Spinal cord (tissue), 10 donors: ENCODE data around the gene CHN1. TPM values are rescaled to one million over a fixed set of nuclear protein-coding genes. Genes with fewer than 3 reads are reported as not detected.

ENCODE experiments used
- DNase-seq, 6 donors: peaks; one replicate each; pipeline versions ENCODE4 v3.0.0 to v3.0.0-alpha.2; 2013 to 2015; ENCODE audit warnings: low spot score in 6 of 6, low read depth in 4 of 6
- H3K27ac ChIP-seq: one replicate; pipeline ENCODE4 v1.5.1; 2013; ENCODE audit warnings: low read depth, low read length, control low read depth
- H3K27me3 ChIP-seq: one replicate; pipeline ENCODE4 v1.6.1; 2013; ENCODE audit warnings: low read length; ENCODE audit not compliant: control insufficient read depth, insufficient read depth
- H3K36me3 ChIP-seq: one replicate; pipeline ENCODE4 v1.6.1; 2013; ENCODE audit warnings: low read length; ENCODE audit not compliant: control insufficient read depth, insufficient read depth
- H3K4me1 ChIP-seq: one replicate; pipeline ENCODE4 v1.6.1; 2013; ENCODE audit warnings: low read length; ENCODE audit not compliant: control insufficient read depth, insufficient read depth
- H3K4me3 ChIP-seq: one replicate; pipeline ENCODE4 v1.5.1; 2013; ENCODE audit warnings: low read depth, low read length, control low read depth
- H3K9me3 ChIP-seq: one replicate; pipeline ENCODE4 v1.6.1; 2013; ENCODE audit warnings: low read length; ENCODE audit not compliant: control insufficient read depth, insufficient read depth
- WGBS: methylation state at CpG from one replicate; pipeline ENCODE4 v1.1.5; 2013; ENCODE audit warnings: missing lambda C conversion rate; ENCODE audit not compliant: insufficient coverage; 5-methylcytosine and 5-hydroxymethylcytosine counted together
- polyA plus RNA-seq, 2 donors: library from polyadenylated mRNA; unstranded; fragments of 120-200 nt; gene quantifications; one replicate each; pipeline ENCODE4 v1.2.1, GENCODE V29; 2013; ENCODE audit not compliant: insufficient read length in 2 of 2
- total RNA-seq, 2 donors: library from RNA; depleted of rRNA in 1 of 2; stranded (reverse); fragments of 120-200 nt in 1 of 2; fragments of >200 nt in 1 of 2; gene quantifications; one replicate each; pipeline versions ENCODE4 v1.2.3 to v1.2.4, GENCODE V29; 2013 to 2014
- donor health status: healthy.

The CHN1 gene
- total and polyA plus RNA-seq, 4 donors, result 56.9 to 72.4 (median 64.0) TPM

- Histone ChIP-seq H3K9me3 (peaks cover 4% of the 10 kb centered on the region), H3K36me3 (no peaks in the 10 kb centered on the region), H3K4me3 (no peak overlapping the region), H3K27me3 (no peaks in the 10 kb centered on the region), H3K27ac (no peak overlapping the region), H3K4me1 (no peaks in the 10 kb centered on the region)
- WGBS, result no CpG with 5 or more reads among the region's 1 CpG
- no peak for DNase-seq
Observed at GRCh38 chr2:174893018-174893417, 112.2 kb downstream of the CHN1 start.

GRCh38 chr2:174892546-174892945, 112.6 kb downstream of the CHN1 start:
- WGBS, result no CpG with 5 or more reads among the region's 2 CpGs
- H3K27ac ChIP-seq, result no peak overlapping the region

GRCh38 chr2:174888646-174889271, 116.4 kb downstream of the CHN1 start:
- 82% methylated on average over 2 of the region's 2 CpGs for WGBS
- Histone ChIP-seq H3K4me1 (no peaks in the 10 kb centered on the region), H3K9me3 (peaks cover 4% of the 10 kb centered on the region), H3K4me3 (no peak overlapping the region), H3K27ac (no peak overlapping the region), H3K27me3 (no peaks in the 10 kb centered on the region), H3K36me3 (no peaks in the 10 kb centered on the region)
- no peak for DNase-seq

More at GRCh38 chr2:174892546-174892945, 112.6 kb downstream of the CHN1 start:
- no peak for DNase-seq
- Histone ChIP-seq H3K4me3 (no peak overlapping the region), H3K9me3 (peaks cover 4% of the 10 kb centered on the region), H3K4me1 (no peaks in the 10 kb centered on the region), H3K36me3 (no peaks in the 10 kb centered on the region), H3K27me3 (no peaks in the 10 kb centered on the region)

GRCh38 chr2:174888146-174888545, 117.0 kb downstream of the CHN1 start:
- peaks cover 4% of the 10 kb centered on the region for H3K9me3 ChIP-seq
- H3K4me1 ChIP-seq, result no peaks in the 10 kb centered on the region
- H3K27me3 ChIP-seq, result no peaks in the 10 kb centered on the region
- no peak overlapping the region for H3K4me3 ChIP-seq
- no peaks in the 10 kb centered on the region for H3K36me3 ChIP-seq
- no CpG with 5 or more reads among the region's 3 CpGs for WGBS
- DNase-seq, result peak in 1 of 6 donors; percentile 44
- no peak overlapping the region for H3K27ac ChIP-seq

- no CpG with 5 or more reads among the region's 3 CpGs for WGBS
- H3K4me3 ChIP-seq, result no peak overlapping the region
- H3K27me3 ChIP-seq, result no peaks in the 10 kb centered on the region
- peak overlapping the region; percentile 15 for H3K27ac ChIP-seq
- no peaks in the 10 kb centered on the region for H3K4me1 ChIP-seq
- H3K9me3 ChIP-seq, result no peaks in the 10 kb centered on the region
- H3K36me3 ChIP-seq, result no peaks in the 10 kb centered on the region
- DNase-seq, result no peak
Observed at GRCh38 chr2:174882416-174882815, 122.8 kb downstream of the CHN1 start.

GRCh38 chr2:174881678-174882077, 123.5 kb downstream of the CHN1 start:
- Histone ChIP-seq H3K9me3 (no peaks in the 10 kb centered on the region), H3K4me1 (no peaks in the 10 kb centered on the region), H3K27ac (peak overlapping the region; percentile 15), H3K27me3 (no peaks in the 10 kb centered on the region), H3K4me3 (no peak overlapping the region), H3K36me3 (no peaks in the 10 kb centered on the region)
- 10% methylated on average over 1 of the region's 2 CpGs for WGBS
- DNase-seq, result peak in 2 of 6 donors; percentile 34 to 38

GRCh38 chr2:174878537-174879147, 126.5 kb downstream of the CHN1 start:
- Histone ChIP-seq H3K4me3 (no peak overlapping the region), H3K27ac (no peak overlapping the region), H3K27me3 (no peaks in the 10 kb centered on the region), H3K36me3 (no peaks in the 10 kb centered on the region), H3K4me1 (no peaks in the 10 kb centered on the region), H3K9me3 (no peaks in the 10 kb centered on the region)
- DNase-seq, result peak in 2 of 6 donors; percentile 44 to 51
- WGBS, result 60% methylated on average over 2 of the region's 4 CpGs

GRCh38 chr2:174877751-174878150, 127.4 kb downstream of the CHN1 start:
- H3K36me3 ChIP-seq, result no peaks in the 10 kb centered on the region
- H3K4me1 ChIP-seq, result no peaks in the 10 kb centered on the region
- H3K4me3 ChIP-seq, result no peak overlapping the region
- DNase-seq, result no peak
- H3K9me3 ChIP-seq, result no peaks in the 10 kb centered on the region
- no peaks in the 10 kb centered on the region for H3K27me3 ChIP-seq
- WGBS, result no CpG with 5 or more reads among the region's 5 CpGs
- H3K27ac ChIP-seq, result no peak overlapping the region

GRCh38 chr2:174877301-174877700, 127.9 kb downstream of the CHN1 start:
- H3K36me3 ChIP-seq, result no peaks in the 10 kb centered on the region
- H3K27me3 ChIP-seq, result no peaks in the 10 kb centered on the region
- no CpG with 5 or more reads among the region's 1 CpG for WGBS
- no peaks in the 10 kb centered on the region for H3K4me1 ChIP-seq
- H3K9me3 ChIP-seq, result no peaks in the 10 kb centered on the region
- H3K4me3 ChIP-seq, result no peak overlapping the region
- no peak overlapping the region for H3K27ac ChIP-seq
- no peak for DNase-seq

GRCh38 chr2:174874085-174874484, 131.1 kb downstream of the CHN1 start:
- no CpG with 5 or more reads among the region's 1 CpG for WGBS

More at GRCh38 chr2:174874085-174874484, 131.1 kb downstream of the CHN1 start:
- Histone ChIP-seq H3K4me3 (no peak overlapping the region), H3K4me1 (no peaks in the 10 kb centered on the region), H3K27me3 (no peaks in the 10 kb centered on the region), H3K27ac (no peak overlapping the region), H3K9me3 (no peaks in the 10 kb centered on the region), H3K36me3 (no peaks in the 10 kb centered on the region)
- no peak for DNase-seq
